Loucy (cell line): ENCODE results near the gene CPEB4.

Experiments
- H2AFZ ChIP-seq: fragments of 200-600 bp; sonication (generic); 2 replicates; pipeline ENCODE4 v1.6.0; 2016; ENCODE audit warnings: antibody characterized with exemption, mild to moderate bottlenecking, low read length, moderate library complexity
- H3F3A ChIP-seq: fragments of 200-600 bp; 2 replicates; pipeline ENCODE4 v1.6.0; 2016; ENCODE audit warnings: antibody characterized with exemption, low read depth, mild to moderate bottlenecking
- H3K27me3 ChIP-seq: fragments of 200-600 bp; sonication (generic); 2 replicates; pipeline ENCODE4 v1.6.1; 2014; ENCODE audit warnings: low read length, mild to moderate bottlenecking; ENCODE audit not compliant: insufficient read depth, poor library complexity, severe bottlenecking
- H3K36me3 ChIP-seq: fragments of 200-600 bp; sonication (generic); 2 replicates; pipeline ENCODE4 v1.6.1; 2016; ENCODE audit warnings: low read length; ENCODE audit not compliant: insufficient read depth
- H3K4me1 ChIP-seq: fragments of 200-600 bp; sonication (generic); 2 replicates; pipeline ENCODE4 v1.5.1; 2014; ENCODE audit warnings: low read length, mild to moderate bottlenecking; ENCODE audit not compliant: insufficient read depth, poor library complexity, severe bottlenecking
- H3K4me2 ChIP-seq: fragments of 200-600 bp; sonication (generic); 2 replicates; pipeline ENCODE4 v1.6.0; 2014; ENCODE audit warnings: antibody characterized with exemption, low read length, low read depth, mild to moderate bottlenecking; ENCODE audit not compliant: poor library complexity, severe bottlenecking
- H3K4me3 ChIP-seq: fragments of 200-600 bp; sonication (generic); 2 replicates; pipeline ENCODE4 v1.5.1; 2014; ENCODE audit warnings: low read length, mild to moderate bottlenecking, mixed read lengths; ENCODE audit not compliant: poor library complexity, severe bottlenecking
- H3K79me2 ChIP-seq: fragments of 200-600 bp; sonication (generic); 2 replicates; pipeline ENCODE4 v1.6.1; 2014; ENCODE audit warnings: low read length; ENCODE audit not compliant: insufficient read depth
- H3K9ac ChIP-seq: fragments of 200-600 bp; sonication (generic); 2 replicates; pipeline ENCODE4 v1.6.0; 2014; ENCODE audit warnings: mild to moderate bottlenecking, low read depth, low read length, moderate library complexity; ENCODE audit not compliant: poor library complexity, severe bottlenecking
- H3K9me2 ChIP-seq: fragments of 200-600 bp; sonication (generic); replicated peaks from 2 replicates; pipeline ENCODE4 v1.6.1; 2016; ENCODE audit warnings: low read depth, low read length, mixed read lengths
- H3K9me3 ChIP-seq: fragments of 200-600 bp; sonication (generic); 2 replicates; pipeline ENCODE4 v1.6.1; 2014; ENCODE audit warnings: mild to moderate bottlenecking, antibody characterized with exemption, low read length, low read depth; ENCODE audit not compliant: insufficient read depth
- H4K20me1 ChIP-seq: fragments of 200-600 bp; sonication (generic); 2 replicates; pipeline ENCODE4 v1.6.0; 2014; ENCODE audit warnings: antibody characterized with exemption, low read length, mild to moderate bottlenecking; ENCODE audit not compliant: insufficient read depth, poor library complexity, severe bottlenecking
- EZH2phosphoT487 ChIP-seq: fragments of 200-600 bp; IDR thresholded peaks from 2 replicates; pipeline ENCODE4 v1.6.1; 2018; ENCODE audit warnings: antibody characterized with exemption, mild to moderate bottlenecking, moderate library complexity, borderline replicate concordance
- TF ChIP-seq, protein P1 (sequence below): fragments of 200-600 bp; sonication (generic); conservative IDR thresholded peaks from 2 replicates; pipeline ENCODE4 v1.5.1; 2014; ENCODE audit warnings: mild to moderate bottlenecking, antibody characterized with exemption, low read length

CPEB4 gene

DNA sequence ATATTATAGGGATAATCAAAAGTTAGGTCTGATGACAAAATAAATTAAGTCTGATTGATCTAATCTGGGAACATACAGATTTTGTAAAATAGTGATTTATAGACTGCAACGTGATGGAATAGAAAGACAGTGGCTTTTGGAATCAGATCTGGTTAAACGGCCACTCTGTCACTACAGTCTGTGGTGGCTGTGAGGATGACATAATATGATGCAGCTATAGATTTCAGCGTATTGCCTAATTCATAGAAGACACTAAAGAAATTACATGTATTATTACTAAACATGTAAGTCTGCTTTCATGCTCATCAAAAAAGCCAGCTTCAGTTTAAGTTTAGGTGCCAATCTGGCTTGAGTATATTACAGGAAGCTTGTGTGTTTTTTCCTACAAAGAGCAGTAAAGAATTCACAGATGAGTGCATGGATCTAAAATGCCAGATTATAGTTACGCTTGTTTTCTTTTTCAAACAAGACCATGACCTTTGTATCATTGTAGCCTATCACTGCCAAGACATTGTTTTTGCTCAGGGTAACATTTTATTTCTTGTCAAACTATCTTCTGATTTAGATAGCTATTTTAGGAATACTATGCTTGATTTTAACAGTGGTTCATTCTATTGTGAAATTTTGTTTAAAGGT is 25.7 kb downstream of the CPEB4 start:
- Histone ChIP-seq H3K4me2 (no peak overlapping the region), H3K36me3 (no peaks in the 10 kb centered on the region), H3K9ac (no peak overlapping the region), H4K20me1 (no peaks in the 10 kb centered on the region), H3K9me2 (no peaks in the 10 kb centered on the region), H3K79me2 (no peaks in the 10 kb centered on the region), H3K27me3 (no peaks in the 10 kb centered on the region), H2AFZ (no peak overlapping the region), H3K4me1 (no peaks in the 10 kb centered on the region), H3K4me3 (no peak overlapping the region), H3K9me3 (no peaks in the 10 kb centered on the region), H3F3A (no peaks in the 10 kb centered on the region)
- TF ChIP-seq EZH2phosphoT487 = no peak
- TF ChIP-seq, protein P1, sequence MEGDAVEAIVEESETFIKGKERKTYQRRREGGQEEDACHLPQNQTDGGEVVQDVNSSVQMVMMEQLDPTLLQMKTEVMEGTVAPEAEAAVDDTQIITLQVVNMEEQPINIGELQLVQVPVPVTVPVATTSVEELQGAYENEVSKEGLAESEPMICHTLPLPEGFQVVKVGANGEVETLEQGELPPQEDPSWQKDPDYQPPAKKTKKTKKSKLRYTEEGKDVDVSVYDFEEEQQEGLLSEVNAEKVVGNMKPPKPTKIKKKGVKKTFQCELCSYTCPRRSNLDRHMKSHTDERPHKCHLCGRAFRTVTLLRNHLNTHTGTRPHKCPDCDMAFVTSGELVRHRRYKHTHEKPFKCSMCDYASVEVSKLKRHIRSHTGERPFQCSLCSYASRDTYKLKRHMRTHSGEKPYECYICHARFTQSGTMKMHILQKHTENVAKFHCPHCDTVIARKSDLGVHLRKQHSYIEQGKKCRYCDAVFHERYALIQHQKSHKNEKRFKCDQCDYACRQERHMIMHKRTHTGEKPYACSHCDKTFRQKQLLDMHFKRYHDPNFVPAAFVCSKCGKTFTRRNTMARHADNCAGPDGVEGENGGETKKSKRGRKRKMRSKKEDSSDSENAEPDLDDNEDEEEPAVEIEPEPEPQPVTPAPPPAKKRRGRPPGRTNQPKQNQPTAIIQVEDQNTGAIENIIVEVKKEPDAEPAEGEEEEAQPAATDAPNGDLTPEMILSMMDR = no peak

DNA sequence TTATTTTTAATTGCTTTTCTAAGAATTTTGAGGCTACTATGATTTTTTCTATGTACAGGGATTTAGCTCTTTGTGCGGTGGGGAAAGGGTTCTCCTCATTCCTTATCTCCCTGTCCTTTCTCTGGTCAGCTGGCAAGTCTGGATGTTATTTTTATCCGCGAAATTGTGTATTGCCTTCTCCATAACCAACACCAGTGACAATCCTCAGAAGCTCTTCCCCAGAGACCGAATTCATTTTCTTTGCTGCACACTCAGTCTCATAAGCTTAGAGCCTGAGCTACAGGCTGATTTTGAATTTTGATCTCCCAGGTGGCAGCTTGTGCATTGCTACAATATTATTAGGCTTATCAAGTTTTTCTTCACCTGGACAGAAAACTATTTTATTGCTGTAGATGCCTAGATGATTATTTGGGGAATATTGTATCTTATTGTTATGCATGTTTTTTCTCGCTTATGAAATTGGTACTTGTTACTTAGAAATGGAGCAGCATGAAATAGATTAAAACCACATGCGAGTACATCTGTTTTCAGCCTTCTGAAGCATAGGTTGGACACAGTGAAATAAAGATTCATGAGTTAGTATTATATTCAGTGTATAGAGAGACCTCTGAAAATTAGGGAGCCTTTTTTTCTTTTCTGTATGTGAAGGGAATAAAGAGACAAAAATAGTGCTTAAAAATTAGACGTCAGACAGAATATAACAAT is 27.3 kb downstream of the CPEB4 start:
- Histone ChIP-seq H2AFZ (no peak overlapping the region), H3K4me3 (no peak overlapping the region), H3K79me2 (no peaks in the 10 kb centered on the region), H3K9me2 (no peaks in the 10 kb centered on the region), H3K4me1 (peaks cover 4% of the 10 kb centered on the region), H3K36me3 (no peaks in the 10 kb centered on the region), H3K27me3 (no peaks in the 10 kb centered on the region), H4K20me1 (no peaks in the 10 kb centered on the region), H3K4me2 (no peak overlapping the region), H3F3A (no peaks in the 10 kb centered on the region), H3K9me3 (no peaks in the 10 kb centered on the region), H3K9ac (no peak overlapping the region)
- TF ChIP-seq, protein P1 = no peak
- TF ChIP-seq EZH2phosphoT487 = no peak

DNA sequence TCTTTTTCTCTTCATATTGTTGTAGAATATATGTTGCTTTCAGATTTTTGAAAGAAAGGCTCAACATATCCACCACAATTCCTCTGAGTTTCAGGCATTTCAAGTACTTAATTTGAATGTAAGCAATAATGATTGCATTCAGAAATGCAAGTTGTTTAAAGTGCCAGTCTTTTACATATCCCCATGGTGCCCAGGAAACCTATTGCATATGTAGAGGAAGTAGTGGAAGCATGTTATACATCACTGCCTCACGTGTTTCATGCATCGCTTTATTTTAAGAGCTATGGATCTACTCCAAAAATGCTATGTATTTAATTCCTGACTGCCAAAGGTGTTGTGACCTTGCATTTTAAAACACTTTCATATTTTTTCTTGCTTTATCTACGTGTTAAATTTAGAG is 28.1 kb downstream of the CPEB4 start:
- Histone ChIP-seq H3F3A (no peaks in the 10 kb centered on the region), H4K20me1 (no peaks in the 10 kb centered on the region), H3K9ac (no peak overlapping the region), H2AFZ (no peak overlapping the region), H3K4me1 (peaks cover 7% of the 10 kb centered on the region), H3K27me3 (no peaks in the 10 kb centered on the region), H3K79me2 (no peaks in the 10 kb centered on the region), H3K4me3 (no peak overlapping the region), H3K36me3 (no peaks in the 10 kb centered on the region), H3K4me2 (no peak overlapping the region), H3K9me2 (no peaks in the 10 kb centered on the region), H3K9me3 (no peaks in the 10 kb centered on the region)
- TF ChIP-seq, protein P1 = no peak
- TF ChIP-seq EZH2phosphoT487 = no peak
